Liver (tissue), 3 donors: ENCODE data around the gene GPRC5B.

Experiments
- ATF3 ChIP-seq: IDR thresholded peaks from 2 replicates; pipeline ENCODE4 v1.6.1; 2016; ENCODE audit warnings: antibody characterized with exemption
- EGR1 ChIP-seq, 2 donors: IDR thresholded peaks; 2 replicates each; pipeline ENCODE4 v1.6.1; 2016 to 2018; ENCODE audit warnings: antibody characterized with exemption in 2 of 2, low read depth in 2 of 2
- GABPA ChIP-seq, 2 donors: IDR thresholded peaks in 1 of 2; conservative IDR thresholded peaks in 1 of 2; 2 replicates each; pipeline ENCODE4 v1.6.1; 2016; ENCODE audit warnings: antibody characterized with exemption in 2 of 2, mild to moderate bottlenecking in 1 of 2, moderate library complexity in 1 of 2
- JUND ChIP-seq, 2 donors: IDR thresholded peaks; 2 replicates each; pipeline ENCODE4 v1.6.1; 2016; ENCODE audit warnings: antibody characterized with exemption in 2 of 2
- MAX ChIP-seq: IDR thresholded peaks from 2 replicates; pipeline ENCODE4 v1.6.1; 2016; ENCODE audit warnings: antibody characterized with exemption
- NR2F2 ChIP-seq: IDR thresholded peaks from 2 replicates; pipeline ENCODE4 v1.6.1; 2016; ENCODE audit warnings: antibody characterized with exemption
- SP1 ChIP-seq: IDR thresholded peaks from 2 replicates; pipeline ENCODE4 v1.6.1; 2018; ENCODE audit warnings: antibody characterized with exemption, mild to moderate bottlenecking
- TAF1 ChIP-seq: conservative IDR thresholded peaks from 2 replicates; pipeline ENCODE4 v1.6.1; 2016; ENCODE audit warnings: antibody characterized with exemption, mild to moderate bottlenecking
- TF ChIP-seq, protein P1 (sequence below): fragments of 150-350 bp; IDR thresholded peaks from 2 replicates; pipeline ENCODE4 v1.5.1; 2017; ENCODE audit warnings: improper control_type of control experiment, low read depth, low read length; ENCODE audit not compliant: missing input control
- TF ChIP-seq, protein P2 (sequence below): IDR thresholded peaks from 2 replicates; pipeline ENCODE4 v1.6.1; 2016; ENCODE audit warnings: antibody characterized with exemption, mild to moderate bottlenecking
- TF ChIP-seq, protein P3 (sequence below): IDR thresholded peaks from 2 replicates; pipeline ENCODE4 v1.6.1; 2016; ENCODE audit warnings: antibody characterized with exemption
- donor health status: healthy.
- donor health status: healthy.

GRCh38 chr16:19840524-19841110 is 44.0 kb downstream of the GPRC5B start:
- TF ChIP-seq TAF1 (no peak), ATF3 (no peak), GABPA (IDR thresholded peaks at IDR 0.05 in 1 of 2, conservative IDR thresholded peaks at IDR 0.05 in 1 of 2) (no peak), MAX (no peak), EGR1 (IDR thresholded peaks at IDR 0.05; ENCODE audit: low read depth in 2 of 2) (no peak), NR2F2 (no peak), SP1 (no peak), JUND (IDR thresholded peaks at IDR 0.05) (no peak)
- TF ChIP-seq, protein P1, sequence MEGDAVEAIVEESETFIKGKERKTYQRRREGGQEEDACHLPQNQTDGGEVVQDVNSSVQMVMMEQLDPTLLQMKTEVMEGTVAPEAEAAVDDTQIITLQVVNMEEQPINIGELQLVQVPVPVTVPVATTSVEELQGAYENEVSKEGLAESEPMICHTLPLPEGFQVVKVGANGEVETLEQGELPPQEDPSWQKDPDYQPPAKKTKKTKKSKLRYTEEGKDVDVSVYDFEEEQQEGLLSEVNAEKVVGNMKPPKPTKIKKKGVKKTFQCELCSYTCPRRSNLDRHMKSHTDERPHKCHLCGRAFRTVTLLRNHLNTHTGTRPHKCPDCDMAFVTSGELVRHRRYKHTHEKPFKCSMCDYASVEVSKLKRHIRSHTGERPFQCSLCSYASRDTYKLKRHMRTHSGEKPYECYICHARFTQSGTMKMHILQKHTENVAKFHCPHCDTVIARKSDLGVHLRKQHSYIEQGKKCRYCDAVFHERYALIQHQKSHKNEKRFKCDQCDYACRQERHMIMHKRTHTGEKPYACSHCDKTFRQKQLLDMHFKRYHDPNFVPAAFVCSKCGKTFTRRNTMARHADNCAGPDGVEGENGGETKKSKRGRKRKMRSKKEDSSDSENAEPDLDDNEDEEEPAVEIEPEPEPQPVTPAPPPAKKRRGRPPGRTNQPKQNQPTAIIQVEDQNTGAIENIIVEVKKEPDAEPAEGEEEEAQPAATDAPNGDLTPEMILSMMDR: no peak
- TF ChIP-seq, protein P2, sequence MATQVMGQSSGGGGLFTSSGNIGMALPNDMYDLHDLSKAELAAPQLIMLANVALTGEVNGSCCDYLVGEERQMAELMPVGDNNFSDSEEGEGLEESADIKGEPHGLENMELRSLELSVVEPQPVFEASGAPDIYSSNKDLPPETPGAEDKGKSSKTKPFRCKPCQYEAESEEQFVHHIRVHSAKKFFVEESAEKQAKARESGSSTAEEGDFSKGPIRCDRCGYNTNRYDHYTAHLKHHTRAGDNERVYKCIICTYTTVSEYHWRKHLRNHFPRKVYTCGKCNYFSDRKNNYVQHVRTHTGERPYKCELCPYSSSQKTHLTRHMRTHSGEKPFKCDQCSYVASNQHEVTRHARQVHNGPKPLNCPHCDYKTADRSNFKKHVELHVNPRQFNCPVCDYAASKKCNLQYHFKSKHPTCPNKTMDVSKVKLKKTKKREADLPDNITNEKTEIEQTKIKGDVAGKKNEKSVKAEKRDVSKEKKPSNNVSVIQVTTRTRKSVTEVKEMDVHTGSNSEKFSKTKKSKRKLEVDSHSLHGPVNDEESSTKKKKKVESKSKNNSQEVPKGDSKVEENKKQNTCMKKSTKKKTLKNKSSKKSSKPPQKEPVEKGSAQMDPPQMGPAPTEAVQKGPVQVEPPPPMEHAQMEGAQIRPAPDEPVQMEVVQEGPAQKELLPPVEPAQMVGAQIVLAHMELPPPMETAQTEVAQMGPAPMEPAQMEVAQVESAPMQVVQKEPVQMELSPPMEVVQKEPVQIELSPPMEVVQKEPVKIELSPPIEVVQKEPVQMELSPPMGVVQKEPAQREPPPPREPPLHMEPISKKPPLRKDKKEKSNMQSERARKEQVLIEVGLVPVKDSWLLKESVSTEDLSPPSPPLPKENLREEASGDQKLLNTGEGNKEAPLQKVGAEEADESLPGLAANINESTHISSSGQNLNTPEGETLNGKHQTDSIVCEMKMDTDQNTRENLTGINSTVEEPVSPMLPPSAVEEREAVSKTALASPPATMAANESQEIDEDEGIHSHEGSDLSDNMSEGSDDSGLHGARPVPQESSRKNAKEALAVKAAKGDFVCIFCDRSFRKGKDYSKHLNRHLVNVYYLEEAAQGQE: no peak
- TF ChIP-seq, protein P3, sequence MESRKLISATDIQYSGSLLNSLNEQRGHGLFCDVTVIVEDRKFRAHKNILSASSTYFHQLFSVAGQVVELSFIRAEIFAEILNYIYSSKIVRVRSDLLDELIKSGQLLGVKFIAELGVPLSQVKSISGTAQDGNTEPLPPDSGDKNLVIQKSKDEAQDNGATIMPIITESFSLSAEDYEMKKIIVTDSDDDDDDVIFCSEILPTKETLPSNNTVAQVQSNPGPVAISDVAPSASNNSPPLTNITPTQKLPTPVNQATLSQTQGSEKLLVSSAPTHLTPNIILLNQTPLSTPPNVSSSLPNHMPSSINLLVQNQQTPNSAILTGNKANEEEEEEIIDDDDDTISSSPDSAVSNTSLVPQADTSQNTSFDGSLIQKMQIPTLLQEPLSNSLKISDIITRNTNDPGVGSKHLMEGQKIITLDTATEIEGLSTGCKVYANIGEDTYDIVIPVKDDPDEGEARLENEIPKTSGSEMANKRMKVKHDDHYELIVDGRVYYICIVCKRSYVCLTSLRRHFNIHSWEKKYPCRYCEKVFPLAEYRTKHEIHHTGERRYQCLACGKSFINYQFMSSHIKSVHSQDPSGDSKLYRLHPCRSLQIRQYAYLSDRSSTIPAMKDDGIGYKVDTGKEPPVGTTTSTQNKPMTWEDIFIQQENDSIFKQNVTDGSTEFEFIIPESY: no peak
